ENCODE results near the gene SPACA6.

DNA sequence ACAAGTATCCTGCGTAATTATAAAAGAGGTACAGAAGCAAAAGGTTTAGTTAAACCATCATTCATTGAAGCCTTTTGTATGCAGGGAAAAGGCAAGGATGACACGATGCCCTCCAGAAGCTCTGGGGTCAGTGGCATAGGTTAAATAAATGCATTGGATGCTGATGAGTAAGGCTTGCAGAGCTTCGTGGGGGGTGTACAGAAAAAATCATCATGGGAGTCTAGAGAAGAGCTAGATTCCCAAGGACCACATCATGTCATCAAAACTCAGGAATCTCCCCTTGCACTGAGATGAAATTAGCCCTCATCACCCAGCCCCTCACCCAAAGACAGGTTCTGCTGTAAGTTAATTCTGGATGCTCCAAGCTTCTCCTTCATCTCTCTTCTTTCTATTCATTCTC, 50.3 kb downstream of the SPACA6 start:
- TF ChIP-seq CTCF (IDR thresholded peaks at IDR 0.05), result no peak
- no peak for TF ChIP-seq POLR2A (IDR thresholded peaks at IDR 0.05)
